Measurements from ENCODE around the gene H19.

The H19 gene

DNA sequence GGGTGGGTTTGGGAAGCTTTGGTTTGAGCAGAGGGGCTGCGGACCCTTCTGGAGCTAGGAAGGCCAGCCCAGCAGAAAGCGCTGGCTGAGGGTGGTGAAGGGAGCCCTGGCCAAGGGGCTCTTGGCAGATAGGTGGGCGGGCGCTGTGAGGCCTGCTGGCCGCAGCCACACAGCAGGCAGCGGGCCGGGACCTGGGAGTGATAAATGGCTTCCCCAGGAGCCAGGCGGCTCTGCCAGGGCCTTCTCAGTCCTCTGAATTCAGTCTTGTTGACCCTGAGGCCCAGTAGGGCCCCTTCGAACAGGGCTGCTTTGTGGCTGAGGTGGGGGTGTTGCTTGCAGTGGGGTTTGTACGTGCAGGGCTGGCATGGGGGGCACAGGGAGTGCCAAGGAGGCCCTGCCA, 33.4 kb upstream of the H19 start:
- H3K27ac ChIP-seq (ENCODE audit: low read depth, low read length): no peak overlapping the region
- no peaks in the 10 kb centered on the region for H4K20me1 ChIP-seq (ENCODE audit: control insufficient read depth, insufficient read depth, low read depth, low read length)
- H3K4me2 ChIP-seq (ENCODE audit: low read length): no peak overlapping the region
- no peaks in the 10 kb centered on the region for H3K4me1 ChIP-seq (ENCODE audit: control insufficient read depth, low read length)
- H3K79me2 ChIP-seq (ENCODE audit: control insufficient read depth, low read length): no peaks in the 10 kb centered on the region
- H3K9me3 ChIP-seq (ENCODE audit: control insufficient read depth, insufficient read depth, low read length): no peaks in the 10 kb centered on the region
- H3K27me3 ChIP-seq (ENCODE audit: control insufficient read depth, low read length): no peaks in the 10 kb centered on the region
- no peak overlapping the region for H3K4me3 ChIP-seq (ENCODE audit: low read length)
- H3F3A ChIP-seq (ENCODE audit: control insufficient read depth, insufficient read depth): no peaks in the 10 kb centered on the region
- H3K36me3 ChIP-seq (ENCODE audit: control insufficient read depth, low read length): no peaks in the 10 kb centered on the region
- no peaks in the 10 kb centered on the region for H3K9me2 ChIP-seq (replicated peaks; ENCODE audit: control insufficient read depth, low read length)
- TF ChIP-seq, protein P1, sequence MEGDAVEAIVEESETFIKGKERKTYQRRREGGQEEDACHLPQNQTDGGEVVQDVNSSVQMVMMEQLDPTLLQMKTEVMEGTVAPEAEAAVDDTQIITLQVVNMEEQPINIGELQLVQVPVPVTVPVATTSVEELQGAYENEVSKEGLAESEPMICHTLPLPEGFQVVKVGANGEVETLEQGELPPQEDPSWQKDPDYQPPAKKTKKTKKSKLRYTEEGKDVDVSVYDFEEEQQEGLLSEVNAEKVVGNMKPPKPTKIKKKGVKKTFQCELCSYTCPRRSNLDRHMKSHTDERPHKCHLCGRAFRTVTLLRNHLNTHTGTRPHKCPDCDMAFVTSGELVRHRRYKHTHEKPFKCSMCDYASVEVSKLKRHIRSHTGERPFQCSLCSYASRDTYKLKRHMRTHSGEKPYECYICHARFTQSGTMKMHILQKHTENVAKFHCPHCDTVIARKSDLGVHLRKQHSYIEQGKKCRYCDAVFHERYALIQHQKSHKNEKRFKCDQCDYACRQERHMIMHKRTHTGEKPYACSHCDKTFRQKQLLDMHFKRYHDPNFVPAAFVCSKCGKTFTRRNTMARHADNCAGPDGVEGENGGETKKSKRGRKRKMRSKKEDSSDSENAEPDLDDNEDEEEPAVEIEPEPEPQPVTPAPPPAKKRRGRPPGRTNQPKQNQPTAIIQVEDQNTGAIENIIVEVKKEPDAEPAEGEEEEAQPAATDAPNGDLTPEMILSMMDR (IDR thresholded peaks at IDR 0.05; ENCODE audit: low read depth, low read length, poor library complexity, severe bottlenecking): no peak
- TF ChIP-seq EZH2phosphoT487 (IDR thresholded peaks at IDR 0.05; ENCODE audit: borderline replicate concordance, low read length): no peak

DNA sequence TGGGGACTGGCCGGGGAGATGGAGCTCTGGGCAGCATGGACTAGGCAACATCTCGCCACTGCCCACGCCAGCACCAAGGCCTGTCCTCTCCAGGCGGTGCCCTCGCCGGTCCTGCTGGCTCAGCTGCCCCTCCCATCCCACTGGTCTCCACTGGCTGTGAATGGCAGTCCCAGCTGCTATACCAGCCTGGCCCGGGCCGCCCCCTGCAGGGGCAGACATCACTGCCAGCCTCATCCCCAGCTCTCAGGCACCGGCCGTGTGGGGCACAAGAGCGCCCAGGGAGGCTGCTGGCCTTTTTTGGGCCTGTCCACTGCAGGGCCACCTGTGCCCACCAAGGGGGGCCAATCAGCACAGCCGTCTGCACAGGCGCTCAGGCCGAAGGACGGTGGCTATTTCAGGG, 30.1 kb upstream of the H19 start:
- Histone ChIP-seq H3K27me3 (ENCODE audit: control insufficient read depth, low read length) (no peaks in the 10 kb centered on the region), H3K9me2 (replicated peaks; ENCODE audit: control insufficient read depth, low read length) (no peaks in the 10 kb centered on the region), H3K79me2 (ENCODE audit: control insufficient read depth, low read length) (no peaks in the 10 kb centered on the region), H3K9me3 (ENCODE audit: control insufficient read depth, insufficient read depth, low read length) (no peaks in the 10 kb centered on the region), H3K4me1 (ENCODE audit: control insufficient read depth, low read length) (no peaks in the 10 kb centered on the region), H3K36me3 (ENCODE audit: control insufficient read depth, low read length) (no peaks in the 10 kb centered on the region), H3K4me2 (ENCODE audit: low read length) (no peak overlapping the region), H3F3A (ENCODE audit: control insufficient read depth, insufficient read depth) (no peaks in the 10 kb centered on the region), H3K4me3 (ENCODE audit: low read length) (no peak overlapping the region), H4K20me1 (ENCODE audit: control insufficient read depth, insufficient read depth, low read depth, low read length) (no peaks in the 10 kb centered on the region), H3K27ac (ENCODE audit: low read depth, low read length) (no peak overlapping the region)
- TF ChIP-seq EZH2phosphoT487 (IDR thresholded peaks at IDR 0.05; ENCODE audit: borderline replicate concordance, low read length): no peak
- TF ChIP-seq, protein P1 (IDR thresholded peaks at IDR 0.05; ENCODE audit: low read depth, low read length, poor library complexity, severe bottlenecking): no peak

DNA sequence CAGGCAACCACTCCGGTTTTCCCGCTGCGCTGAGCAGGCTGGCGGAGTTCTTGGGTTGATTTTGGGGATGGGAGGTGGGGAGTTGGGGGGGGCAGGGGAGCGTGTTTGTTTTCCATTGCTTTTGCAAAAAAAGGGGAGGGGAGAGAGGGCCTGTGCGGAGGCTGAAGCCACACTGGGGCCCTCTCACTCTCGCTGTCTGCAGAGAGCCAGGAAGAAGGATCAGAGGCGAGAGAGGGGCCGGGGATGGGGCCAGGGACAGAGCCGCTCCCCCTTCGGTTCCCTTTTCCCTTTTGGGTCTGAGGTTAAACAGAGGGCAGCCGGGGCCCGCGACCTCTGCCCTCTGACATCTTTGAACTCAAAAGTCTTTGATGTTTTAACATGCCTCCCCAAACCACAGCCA, 17.4 kb upstream of the H19 start:
- no peaks in the 10 kb centered on the region for H3K36me3 ChIP-seq (ENCODE audit: control insufficient read depth, low read length)
- no peaks in the 10 kb centered on the region for H4K20me1 ChIP-seq (ENCODE audit: control insufficient read depth, insufficient read depth, low read depth, low read length)
- H3K27me3 ChIP-seq (ENCODE audit: control insufficient read depth, low read length): no peaks in the 10 kb centered on the region
- no peaks in the 10 kb centered on the region for H3K4me1 ChIP-seq (ENCODE audit: control insufficient read depth, low read length)
- TF ChIP-seq EZH2phosphoT487 (IDR thresholded peaks at IDR 0.05; ENCODE audit: borderline replicate concordance, low read length): no peak
- TF ChIP-seq, protein P1 (IDR thresholded peaks at IDR 0.05; ENCODE audit: low read depth, low read length, poor library complexity, severe bottlenecking): no peak
- no peaks in the 10 kb centered on the region for H3F3A ChIP-seq (ENCODE audit: control insufficient read depth, insufficient read depth)
- H3K79me2 ChIP-seq (ENCODE audit: control insufficient read depth, low read length): no peaks in the 10 kb centered on the region
- no peaks in the 10 kb centered on the region for H3K9me3 ChIP-seq (ENCODE audit: control insufficient read depth, insufficient read depth, low read length)
- H3K27ac ChIP-seq (ENCODE audit: low read depth, low read length): no peak overlapping the region
- no peak overlapping the region for H3K4me2 ChIP-seq (ENCODE audit: low read length)
- H3K9me2 ChIP-seq (replicated peaks; ENCODE audit: control insufficient read depth, low read length): no peaks in the 10 kb centered on the region
- H3K4me3 ChIP-seq (ENCODE audit: low read length): no peak overlapping the region

DNA sequence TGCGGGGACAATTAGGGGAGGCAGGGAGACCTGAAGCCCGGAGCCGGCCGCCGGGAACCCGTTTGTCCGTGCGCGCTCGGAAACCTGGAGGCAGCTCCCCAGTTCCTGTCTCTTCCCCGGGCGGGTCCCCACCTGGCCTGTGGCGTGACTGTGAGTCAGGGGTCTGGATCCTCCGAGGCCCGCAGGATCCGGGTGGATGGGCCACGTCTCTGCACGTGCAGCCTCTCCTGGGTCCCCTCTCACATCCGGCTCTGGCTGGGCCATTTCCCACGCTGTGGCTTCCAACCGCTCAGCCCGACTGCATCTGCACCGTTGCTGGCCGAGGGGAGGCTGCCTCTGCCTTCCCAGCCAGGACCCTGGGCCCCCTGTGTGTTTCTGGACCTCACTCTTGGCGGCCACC, 14.8 kb upstream of the H19 start:
- Histone ChIP-seq H3F3A (ENCODE audit: control insufficient read depth, insufficient read depth) (no peaks in the 10 kb centered on the region), H3K9me3 (ENCODE audit: control insufficient read depth, insufficient read depth, low read length) (no peaks in the 10 kb centered on the region)
- TF ChIP-seq, protein P1 (IDR thresholded peaks at IDR 0.05; ENCODE audit: low read depth, low read length, poor library complexity, severe bottlenecking): no peak
- TF ChIP-seq EZH2phosphoT487 (IDR thresholded peaks at IDR 0.05; ENCODE audit: borderline replicate concordance, low read length): no peak

More for the DNA sequence above, 14.8 kb upstream of the H19 start:
- Histone ChIP-seq H3K4me2 (ENCODE audit: low read length) (no peak overlapping the region), H3K27ac (ENCODE audit: low read depth, low read length) (no peak overlapping the region), H3K79me2 (ENCODE audit: control insufficient read depth, low read length) (no peaks in the 10 kb centered on the region), H3K4me1 (ENCODE audit: control insufficient read depth, low read length) (no peaks in the 10 kb centered on the region), H4K20me1 (ENCODE audit: control insufficient read depth, insufficient read depth, low read depth, low read length) (no peaks in the 10 kb centered on the region), H3K4me3 (ENCODE audit: low read length) (no peak overlapping the region), H3K9me2 (replicated peaks; ENCODE audit: control insufficient read depth, low read length) (no peaks in the 10 kb centered on the region), H3K27me3 (ENCODE audit: control insufficient read depth, low read length) (no peaks in the 10 kb centered on the region), H3K36me3 (ENCODE audit: control insufficient read depth, low read length) (no peaks in the 10 kb centered on the region)

Measured in DOHH2 (cell line).